HAP-1 (cell line): ENCODE measurements around the gene POU4F1.

ENCODE experiments used
- DNase-seq, 2 experiments: peaks; one replicate each; pipeline ENCODE4 v3.0.0-alpha.2; 2016 to 2020; ENCODE audit warnings: low spot score in 2 of 2
- H3K27me3 ChIP-seq: fragments of 250-450 bp; sonication (Bioruptor Pico); 2 replicates; pipeline ENCODE4 v1.5.1; 2020; ENCODE audit warnings: low read depth, mild to moderate bottlenecking, moderate library complexity
- H3K36me3 ChIP-seq: fragments of 250-450 bp; sonication (Bioruptor Pico); replicated peaks from 2 replicates; pipeline ENCODE4 v1.5.1; 2020; ENCODE audit warnings: mild to moderate bottlenecking
- H3K4me1 ChIP-seq: fragments of 250-450 bp; sonication (Bioruptor Pico); 2 replicates; pipeline ENCODE4 v1.5.1; 2020; ENCODE audit warnings: mild to moderate bottlenecking
- H3K4me3 ChIP-seq: fragments of 250-450 bp; sonication (Bioruptor Pico); 2 replicates; pipeline ENCODE4 v1.5.1; 2020; ENCODE audit warnings: mild to moderate bottlenecking, moderate library complexity
- H3K9me3 ChIP-seq: fragments of 250-450 bp; sonication (Bioruptor Pico); 2 replicates; pipeline ENCODE4 v1.5.1; 2020; ENCODE audit warnings: mild to moderate bottlenecking, moderate library complexity
- in situ Hi-C: fragments of 300-500 bp; cut with MboI; formaldehyde crosslinking; loops from 3 replicates; pipeline ENCODE4 v1.14.3; 2020; ENCODE audit warnings: low sequenced_read_pairs, inconsistent platforms, mixed read lengths

The POU4F1 gene

GRCh38 chr13:78618411-78618810 is 15.1 kb upstream of the POU4F1 start:
- no peaks in the 10 kb centered on the region for H3K4me1 ChIP-seq
- H3K9me3 ChIP-seq, result no peaks in the 10 kb centered on the region
- H3K27me3 ChIP-seq, result no peaks in the 10 kb centered on the region
- H3K4me3 ChIP-seq, result no peak overlapping the region
- H3K36me3 ChIP-seq, result peaks cover 24% of the 10 kb centered on the region
- in situ Hi-C loops, result no loop called here
- DNase-seq, result no peak

- in situ Hi-C loops, result no loop called here
- no peaks in the 10 kb centered on the region for H3K9me3 ChIP-seq
- H3K4me1 ChIP-seq, result no peaks in the 10 kb centered on the region
- peaks cover 3% of the 10 kb centered on the region; the same call in 1 of the 2 replicates for H3K27me3 ChIP-seq
- peaks cover 5% of the 10 kb centered on the region for H3K36me3 ChIP-seq
- H3K4me3 ChIP-seq, result no peak overlapping the region
- DNase-seq, result no peak
Measured at GRCh38 chr13:78611040-78611439, 7.7 kb upstream of the POU4F1 start.

DNA sequence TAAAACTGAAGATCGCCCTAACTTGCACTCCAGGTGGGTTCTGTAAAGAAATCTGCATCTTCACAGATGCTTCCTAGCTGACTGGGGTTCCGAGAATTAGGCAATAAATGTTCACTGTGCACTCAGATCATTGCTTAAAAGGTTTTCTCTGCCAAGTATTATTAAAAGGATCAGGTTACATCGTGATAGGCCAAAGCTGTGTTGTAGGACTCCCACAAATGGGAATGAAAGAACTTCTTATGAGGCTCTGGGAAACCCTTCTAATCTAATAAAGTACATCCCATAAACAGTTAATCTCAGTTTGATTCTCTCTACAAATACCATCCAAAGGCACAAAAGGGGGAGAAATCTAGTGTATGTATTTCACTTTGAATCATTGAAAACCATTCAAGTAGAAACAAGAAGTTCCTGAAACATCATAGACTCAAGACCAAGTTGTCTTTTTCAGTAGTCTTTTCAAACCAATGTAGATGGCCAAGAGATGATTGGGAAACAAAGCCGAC is 7.1 kb upstream of the POU4F1 start:
- no peak for DNase-seq
- in situ Hi-C loops, result no loop called here
- no peaks in the 10 kb centered on the region for H3K4me1 ChIP-seq
- H3K36me3 ChIP-seq, result no peaks in the 10 kb centered on the region
- H3K9me3 ChIP-seq, result no peaks in the 10 kb centered on the region
- no peak overlapping the region for H3K4me3 ChIP-seq
- H3K27me3 ChIP-seq, result peaks cover 6% of the 10 kb centered on the region

DNA sequence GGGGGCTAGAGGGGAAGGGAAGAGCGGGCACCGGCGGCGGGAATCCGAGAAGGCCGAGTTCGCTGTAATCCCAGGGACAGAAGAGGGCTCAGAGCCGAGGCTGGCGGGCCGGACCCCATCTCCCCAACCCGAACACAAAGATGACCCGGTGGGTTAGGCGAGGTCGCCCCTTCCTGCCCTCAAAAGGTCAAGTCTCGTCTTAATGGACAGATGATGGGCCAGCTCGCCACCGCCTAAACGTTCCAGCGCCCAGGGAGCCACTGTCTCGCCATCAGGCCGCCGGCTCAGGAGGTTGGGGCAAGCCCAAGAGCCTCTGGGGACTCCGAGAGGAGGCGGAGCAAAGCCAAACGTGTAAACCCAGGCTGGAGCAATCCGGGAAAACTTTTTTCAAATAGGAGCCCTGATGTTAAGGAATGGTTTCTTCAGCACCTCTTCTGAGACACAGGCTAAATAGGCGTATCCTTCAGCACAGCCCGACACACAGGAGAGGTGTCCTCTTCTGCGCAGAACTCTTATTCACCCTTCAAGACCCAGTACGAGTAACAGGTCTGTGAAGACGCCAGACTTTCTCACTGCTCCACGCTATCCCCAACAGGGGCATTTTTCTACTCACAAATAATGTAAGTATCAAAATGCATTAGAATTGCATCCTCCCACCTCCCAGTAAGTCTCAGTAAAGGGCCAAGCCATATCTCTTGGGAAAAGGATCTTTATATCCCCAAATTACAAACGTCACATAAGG is 6.3 kb upstream of the POU4F1 start:
- no peak for DNase-seq

GRCh38 chr13:78608688-78609463 is 5.5 kb upstream of the POU4F1 start:
- Histone ChIP-seq H3K4me1 (peaks cover 1% of the 10 kb centered on the region; the same call in 1 of the 2 replicates), H3K27me3 (peaks cover 17% of the 10 kb centered on the region), H3K4me3 (0 out of 2 replicates have a peak overlapping the region, but pooled peaks have one; percentile 2), H3K36me3 (no peaks in the 10 kb centered on the region), H3K9me3 (no peaks in the 10 kb centered on the region)
- in situ Hi-C loops, result no loop called here
- no peak for DNase-seq

More for the DNA sequence above, 6.3 kb upstream of the POU4F1 start:
- Histone ChIP-seq H3K27me3 (peaks cover 12% of the 10 kb centered on the region), H3K4me1 (no peaks in the 10 kb centered on the region), H3K36me3 (no peaks in the 10 kb centered on the region), H3K4me3 (no peak overlapping the region), H3K9me3 (no peaks in the 10 kb centered on the region)
- in situ Hi-C loops, result no loop called here

DNA sequence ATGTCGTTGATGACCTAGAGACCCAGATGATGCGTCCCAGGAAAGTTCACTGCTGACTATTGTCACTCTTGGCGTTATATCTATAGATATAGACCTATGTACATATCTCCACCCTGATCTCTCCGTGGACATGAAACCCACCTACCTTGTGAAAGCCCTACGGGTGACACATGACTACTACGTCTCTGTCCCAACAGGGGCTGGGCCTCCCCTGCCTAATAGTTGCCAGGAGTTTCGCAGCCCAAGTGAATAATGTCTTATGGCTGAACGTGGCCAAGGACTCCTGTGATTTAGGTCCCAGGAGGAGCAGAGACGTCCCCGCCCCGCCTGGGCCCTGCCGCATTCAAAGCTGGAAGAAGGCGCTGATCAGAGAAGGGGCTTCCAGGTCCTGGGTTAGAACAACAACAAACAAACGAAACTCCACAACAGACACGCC is 4.9 kb upstream of the POU4F1 start:
- in situ Hi-C loops, result no loop called here
- Histone ChIP-seq H3K27me3 (peaks cover 19% of the 10 kb centered on the region), H3K36me3 (no peaks in the 10 kb centered on the region), H3K9me3 (no peaks in the 10 kb centered on the region), H3K4me1 (peaks cover 2% of the 10 kb centered on the region; the same call in 1 of the 2 replicates), H3K4me3 (no peak overlapping the region)
- DNase-seq, result no peak

DNA sequence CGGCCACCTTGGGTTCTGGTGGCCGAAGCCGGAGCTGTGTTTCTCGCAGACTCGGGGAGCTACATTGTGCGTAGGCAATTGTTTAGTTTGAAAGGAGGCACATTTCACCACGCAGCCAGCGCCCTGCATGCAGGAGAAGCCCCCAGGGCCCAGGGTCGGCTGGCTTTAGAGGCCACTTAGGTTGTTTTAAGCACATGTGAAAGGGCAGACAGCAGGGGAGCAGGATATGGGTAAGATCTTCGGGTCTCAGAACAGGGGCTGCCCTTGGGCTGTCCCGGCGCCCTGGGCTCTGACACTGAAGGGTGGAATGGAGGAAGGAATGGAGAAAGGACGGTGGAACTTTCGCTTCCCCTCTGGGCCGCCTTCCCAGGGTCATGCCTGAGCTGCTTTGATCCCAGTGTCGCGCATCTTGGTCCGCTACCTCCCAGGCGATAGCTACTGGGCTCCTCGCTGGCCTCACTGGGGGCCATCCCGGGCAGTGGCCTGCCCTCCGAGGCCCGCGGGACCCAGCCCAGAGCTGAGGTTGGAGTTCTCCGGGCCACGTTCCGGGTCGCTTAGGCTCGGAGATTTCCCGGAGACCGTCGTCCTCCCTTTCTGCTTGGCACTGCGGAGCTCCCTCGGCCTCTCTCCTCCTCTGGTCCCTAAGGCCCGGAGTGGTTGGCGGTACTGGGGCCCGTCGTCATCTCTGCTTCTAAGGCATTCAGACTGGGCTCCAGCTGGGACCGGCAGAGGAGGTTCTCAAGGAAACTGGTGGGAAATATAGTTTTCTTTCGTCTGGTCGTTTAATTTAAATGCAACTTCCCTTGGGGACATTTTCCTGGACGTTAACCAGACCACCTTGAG is 4.3 kb upstream of the POU4F1 start:
- no peaks in the 10 kb centered on the region for H3K9me3 ChIP-seq
- DNase-seq, result no peak
- peaks cover 19% of the 10 kb centered on the region for H3K27me3 ChIP-seq
- no peaks in the 10 kb centered on the region for H3K36me3 ChIP-seq
- in situ Hi-C loops, result no loop called here
- no peak overlapping the region for H3K4me3 ChIP-seq
- peaks cover 2% of the 10 kb centered on the region; the same call in 1 of the 2 replicates for H3K4me1 ChIP-seq

DNA sequence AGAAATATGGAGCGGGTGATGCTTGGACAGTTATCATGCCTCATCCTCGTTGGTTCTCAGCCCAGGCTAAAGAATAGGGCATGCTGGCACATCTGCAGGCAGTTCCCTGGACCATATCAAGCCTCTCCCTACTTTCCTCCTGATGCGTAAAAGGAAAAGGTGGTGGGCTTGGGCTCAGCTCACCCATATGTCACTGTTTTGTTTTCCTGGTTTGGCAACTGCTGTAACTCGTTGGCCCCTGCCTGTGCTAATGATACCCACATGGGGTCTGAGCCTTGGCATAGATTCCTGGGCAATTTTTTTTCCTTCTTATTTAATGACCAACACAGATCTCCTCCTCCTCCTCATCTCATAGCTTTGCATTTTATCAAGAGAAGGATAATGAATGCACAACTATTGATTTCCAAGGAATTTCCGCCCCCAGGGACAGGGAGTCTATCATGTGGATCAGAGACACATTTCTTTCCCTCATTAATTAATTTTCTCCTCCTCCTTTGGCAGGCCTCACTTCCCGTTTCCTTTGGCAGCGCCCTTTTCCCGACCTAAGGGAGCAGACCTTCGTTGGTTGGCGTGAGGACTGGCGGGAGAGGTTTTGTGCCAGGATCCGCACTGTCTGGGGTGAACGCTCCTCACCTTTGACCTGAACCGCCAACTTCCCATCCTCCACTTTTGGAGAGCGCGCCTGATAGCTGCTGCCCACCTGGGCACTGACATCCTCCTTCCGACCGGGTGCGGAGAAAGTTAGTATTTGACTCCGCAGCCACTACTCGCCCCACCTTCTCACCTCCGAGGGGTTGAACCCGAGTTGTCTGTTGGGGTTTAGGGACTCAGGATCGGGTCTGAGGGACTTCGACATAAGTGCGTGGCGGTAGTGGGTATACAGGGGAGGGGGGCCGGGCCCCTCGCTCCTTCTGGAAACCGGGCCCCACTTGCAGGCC is 3.4 kb upstream of the POU4F1 start:
- Histone ChIP-seq H3K36me3 (no peaks in the 10 kb centered on the region), H3K27me3 (peaks cover 19% of the 10 kb centered on the region), H3K4me1 (peaks cover 2% of the 10 kb centered on the region; the same call in 1 of the 2 replicates), H3K9me3 (no peaks in the 10 kb centered on the region), H3K4me3 (no peak overlapping the region)
- in situ Hi-C loops, result no loop called here
- DNase-seq, result no peak

DNA sequence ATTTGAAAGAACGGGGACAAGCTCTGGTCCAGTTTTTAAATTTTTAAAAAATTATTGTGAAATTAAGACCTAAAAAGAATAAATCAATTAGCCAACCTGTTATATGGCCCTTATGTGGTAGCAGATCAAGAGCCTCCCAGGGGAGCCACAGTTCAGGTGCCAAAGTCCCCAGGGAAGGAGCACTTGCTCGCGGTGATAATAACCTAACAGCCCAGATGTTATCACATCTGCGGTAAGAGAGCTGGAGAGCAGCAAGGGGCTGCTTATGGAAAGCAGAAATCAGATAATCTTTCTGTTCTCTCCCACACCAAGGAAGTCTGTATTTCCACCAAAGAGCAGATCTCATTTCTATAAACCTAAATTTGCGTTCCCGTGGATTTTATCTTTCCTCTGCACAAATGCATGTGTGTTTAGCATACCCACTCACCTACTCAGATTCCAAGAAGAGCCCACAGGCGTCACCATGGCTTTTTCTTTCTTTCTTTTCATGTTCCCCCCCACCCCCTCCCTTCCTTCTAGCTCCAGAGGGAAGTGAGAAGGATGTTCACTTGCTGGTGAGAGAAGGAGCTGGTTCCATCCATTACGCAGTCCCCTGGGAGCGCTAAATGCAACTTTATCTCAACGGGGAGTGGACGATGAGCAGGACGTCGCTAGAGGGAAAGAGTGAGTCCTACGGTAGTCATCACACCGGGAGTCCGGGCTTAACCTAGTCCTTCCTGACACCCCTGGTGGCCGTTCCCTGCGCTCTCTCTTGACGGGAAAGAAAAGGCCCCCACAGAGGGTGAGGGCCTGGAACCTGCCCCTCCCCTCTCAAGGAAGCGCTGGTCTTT is 1.6 kb upstream of the POU4F1 start:
- in situ Hi-C loops, result no loop called here
- peaks cover 2% of the 10 kb centered on the region; the same call in 1 of the 2 replicates for H3K4me1 ChIP-seq
- peaks cover 19% of the 10 kb centered on the region for H3K27me3 ChIP-seq
- no peaks in the 10 kb centered on the region for H3K36me3 ChIP-seq
- no peaks in the 10 kb centered on the region for H3K9me3 ChIP-seq
- DNase-seq, result peak in 1 of 2 experiments; percentile 27
- H3K4me3 ChIP-seq, result no peak overlapping the region

- DNase-seq, result peak in 1 of 2 experiments; percentile 36
- H3K27me3 ChIP-seq, result peaks cover 25% of the 10 kb centered on the region
Measured at GRCh38 chr13:78602561-78603239, 652 bp downstream of the POU4F1 start.

DNA sequence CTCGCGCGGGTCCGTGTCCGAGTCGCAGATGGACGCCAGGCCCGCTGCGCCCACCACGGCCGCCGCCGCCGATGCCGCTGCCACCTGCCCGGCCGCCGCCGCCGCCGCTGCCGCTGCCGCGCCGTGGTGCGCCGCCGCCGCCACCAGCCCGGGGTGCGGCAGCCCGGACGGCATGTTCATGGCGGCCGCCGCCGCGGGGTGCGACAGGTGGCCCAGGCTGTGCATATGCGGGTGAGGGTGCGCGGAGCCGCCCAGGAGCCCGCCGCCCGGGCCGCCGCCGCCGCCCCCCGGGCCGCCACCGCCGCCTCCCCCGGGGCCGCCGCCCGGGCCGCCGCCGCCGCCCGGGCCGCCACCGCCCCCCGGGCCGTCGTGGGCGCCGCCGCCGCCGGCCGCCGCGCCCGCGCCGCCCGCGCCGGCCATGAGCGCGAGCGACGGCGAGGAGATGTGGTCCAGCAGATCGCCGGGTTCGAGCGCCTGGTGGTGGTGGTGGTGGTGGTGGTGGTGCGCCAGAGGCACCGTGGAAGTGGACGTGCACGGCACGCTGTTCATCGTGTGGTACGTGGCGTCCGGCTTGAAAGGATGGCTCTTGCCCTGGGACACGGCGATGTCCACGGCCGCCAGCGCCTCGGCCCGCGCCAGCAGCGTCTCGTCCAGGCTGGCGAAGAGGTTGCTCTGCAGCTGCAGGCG is 1.3 kb downstream of the POU4F1 start:
- H3K9me3 ChIP-seq, result no peaks in the 10 kb centered on the region
- H3K4me3 ChIP-seq, result peak overlapping the region; percentile 34
- in situ Hi-C loops, result no loop called here
- no peak for DNase-seq
- H3K36me3 ChIP-seq, result no peaks in the 10 kb centered on the region
- H3K4me1 ChIP-seq, result peaks cover 2% of the 10 kb centered on the region; the same call in 1 of the 2 replicates
- H3K27me3 ChIP-seq, result peaks cover 32% of the 10 kb centered on the region

More at GRCh38 chr13:78602561-78603239, 652 bp downstream of the POU4F1 start:
- Histone ChIP-seq H3K4me1 (peaks cover 2% of the 10 kb centered on the region; the same call in 1 of the 2 replicates), H3K9me3 (no peaks in the 10 kb centered on the region), H3K4me3 (peak overlapping the region; percentile 34), H3K36me3 (no peaks in the 10 kb centered on the region)
- in situ Hi-C loops, result no loop called here
